H1 (cell line): ENCODE measurements around the gene KRTAP4-5. TPM values are rescaled to one million over a fixed set of nuclear protein-coding genes. Genes with fewer than 3 reads are reported as not detected.

Experiments
- CTCF ChIA-PET: fragments of 300-600 bp; sonication (Branson Sonifier 250); formaldehyde crosslinking; loops from one replicate; lab custom pipeline; 2021; ENCODE audit not compliant: partially characterized antibody; lab: Charles Lee
- POLR2A ChIA-PET: fragments of 300-600 bp; sonication (Branson Sonifier 250); formaldehyde crosslinking; loops from one replicate; lab custom pipeline; 2021; ENCODE audit warnings: inconsistent platforms; ENCODE audit not compliant: partially characterized antibody; lab: Charles Lee
- DNase-seq, 2 experiments: peaks; one replicate each; pipeline versions ENCODE4 v3.0.0 to v3.0.0-alpha.2; 2010 to 2022; ENCODE audit warnings: low spot score in 2 of 2, low read depth in 1 of 2, mixed read lengths in 1 of 2
- FAIRE-seq: peaks from 2 replicates; lab custom pipeline; 2011; peaks lifted over from hg19 to GRCh38; lab: Jason Lieb, UNC
- H2AFZ ChIP-seq: 2 replicates; pipeline ENCODE4 v1.8.1; 2012; ENCODE audit warnings: low read length, inconsistent platforms
- H2AK5ac ChIP-seq: 2 replicates; pipeline ENCODE4 v1.6.1; 2013; ENCODE audit warnings: low read depth, low read length
- H2BK120ac ChIP-seq: replicated peaks from 2 replicates; pipeline ENCODE3; 2013; ENCODE audit warnings: low read depth, low read length, inconsistent platforms
- H2BK12ac ChIP-seq: 2 replicates; pipeline ENCODE4 v1.6.1; 2013; ENCODE audit warnings: low read depth, low read length
- H2BK15ac ChIP-seq: 2 replicates; pipeline ENCODE4 v1.6.1; 2013; ENCODE audit warnings: low read length
- H2BK20ac ChIP-seq: 2 replicates; pipeline ENCODE4 v1.6.1; 2013; ENCODE audit warnings: low read length
- H2BK5ac ChIP-seq: 2 replicates; pipeline ENCODE4 v1.6.1; 2013; ENCODE audit warnings: low read depth, low read length
- H3K14ac ChIP-seq: 2 replicates; pipeline ENCODE4 v1.6.1; 2013; ENCODE audit warnings: inconsistent platforms; ENCODE audit not compliant: insufficient read length
- H3K18ac ChIP-seq: 2 replicates; pipeline ENCODE4 v1.6.1; 2013; ENCODE audit warnings: low read length; ENCODE audit errors: extremely low read depth
- H3K23ac ChIP-seq: 2 replicates; pipeline ENCODE4 v1.6.1; 2013; ENCODE audit warnings: inconsistent platforms; ENCODE audit not compliant: insufficient read length
- H3K23me2 ChIP-seq: 2 replicates; pipeline ENCODE4 v1.6.1; 2013; ENCODE audit warnings: low read depth, low read length
- H3K27ac ChIP-seq: 2 replicates; pipeline ENCODE4 v1.6.1; 2011; ENCODE audit warnings: low read depth, low read length, inconsistent platforms
- H3K27me3 ChIP-seq, 4 experiments: replicated peaks in 1 of 4; 1 replicate in 1 of 4; 2 replicates in 3 of 4; pipeline versions ENCODE4 v1.6.1 to v1.8.1; 2011 to 2013; ENCODE audit warnings: low read length in 3 of 4, mild to moderate bottlenecking in 3 of 4, inconsistent platforms in 2 of 4, mixed read lengths in 2 of 4, moderate library complexity in 1 of 4; ENCODE audit not compliant: control insufficient read depth in 3 of 4, insufficient read depth in 3 of 4; ENCODE audit errors: extremely low read depth in 1 of 4
- H3K36me3 ChIP-seq, 4 experiments: 2 replicates each; pipeline versions ENCODE4 v1.6.1 to v1.8.1; 2011 to 2013; ENCODE audit warnings: mild to moderate bottlenecking in 4 of 4, low read length in 3 of 4, moderate library complexity in 2 of 4, control low read depth in 1 of 4, inconsistent platforms in 1 of 4; ENCODE audit not compliant: insufficient read depth in 4 of 4, control insufficient read depth in 2 of 4
- H3K4ac ChIP-seq: replicated peaks from 2 replicates; pipeline ENCODE3; 2013; ENCODE audit warnings: low read length, low read depth, mixed read lengths, inconsistent platforms; ENCODE audit not compliant: insufficient read length
- H3K4me1 ChIP-seq, 4 experiments: replicated peaks in 1 of 4; 1 replicate in 1 of 4; 2 replicates in 3 of 4; pipeline versions ENCODE4 v1.6.1 to v1.8.1; 2011 to 2013; ENCODE audit warnings: low read length in 3 of 4, inconsistent platforms in 2 of 4, mixed read lengths in 1 of 4; ENCODE audit not compliant: insufficient read depth in 4 of 4, control insufficient read depth in 3 of 4
- H3K4me2 ChIP-seq, 2 experiments: 2 replicates each; pipeline versions ENCODE4 v1.6.1 to v1.8.1; 2011 to 2013; ENCODE audit warnings: low read depth in 2 of 2, low read length in 2 of 2, control low read depth in 1 of 2, inconsistent platforms in 1 of 2, mild to moderate bottlenecking in 1 of 2; ENCODE audit not compliant: insufficient read depth in 1 of 2
- H3K4me3 ChIP-seq, 4 experiments: fragments of 200-600, 300-600 bp in 1 of 4; sonication (generic), shearing (Covaris generic), sonication (Bioruptor Twin) in 1 of 4; 2 replicates each; pipeline versions ENCODE4 v1.5.1 to v1.8.1; 2011 to 2016; ENCODE audit warnings: low read length in 4 of 4, low read depth in 3 of 4, control low read depth in 2 of 4, inconsistent platforms in 2 of 4, mild to moderate bottlenecking in 2 of 4, mixed read lengths in 1 of 4, moderate library complexity in 1 of 4; ENCODE audit not compliant: insufficient read depth in 2 of 4; ENCODE audit errors: extremely low read depth in 1 of 4
- H3K56ac ChIP-seq: replicated peaks from 2 replicates; pipeline ENCODE3; 2013; ENCODE audit warnings: low read depth, mild to moderate bottlenecking, mixed read lengths, low read length, inconsistent platforms; ENCODE audit not compliant: insufficient read length
- H3K79me1 ChIP-seq: 2 replicates; pipeline ENCODE4 v1.6.1; 2013; ENCODE audit warnings: low read depth, low read length, control low read depth
- H3K79me2 ChIP-seq, 2 experiments: 2 replicates each; pipeline versions ENCODE4 v1.6.1 to v1.8.1; 2012 to 2013; ENCODE audit warnings: low read length in 2 of 2, mild to moderate bottlenecking in 2 of 2, inconsistent platforms in 1 of 2; ENCODE audit not compliant: insufficient read depth in 2 of 2, control insufficient read depth in 1 of 2
- H3K9ac ChIP-seq, 4 experiments: replicated peaks in 1 of 4; 1 replicate in 1 of 4; 2 replicates in 3 of 4; pipeline versions ENCODE4 v1.6.1 to v1.8.1; 2011 to 2013; ENCODE audit warnings: low read depth in 3 of 4, low read length in 3 of 4, control low read depth in 2 of 4, mild to moderate bottlenecking in 2 of 4, moderate library complexity in 2 of 4, inconsistent platforms in 1 of 4; ENCODE audit errors: extremely low read depth in 1 of 4
- H3K9me3 ChIP-seq, 2 experiments: 2 replicates each; pipeline versions ENCODE4 v1.6.1 to v1.8.1; 2012 to 2013; ENCODE audit warnings: mild to moderate bottlenecking in 2 of 2, moderate library complexity in 2 of 2, control low read depth in 1 of 2, inconsistent platforms in 1 of 2, low read depth in 1 of 2, low read length in 1 of 2, mixed read lengths in 1 of 2; ENCODE audit not compliant: insufficient read depth in 2 of 2
- H4K20me1 ChIP-seq, 2 experiments: replicated peaks in 1 of 2; 2 replicates each; pipeline versions ENCODE3 to v1.8.1; 2011 to 2013; ENCODE audit warnings: inconsistent platforms in 2 of 2, low read length in 2 of 2, mild to moderate bottlenecking in 1 of 2; ENCODE audit not compliant: insufficient read depth in 2 of 2, control insufficient read depth in 1 of 2
- H4K5ac ChIP-seq: 2 replicates; pipeline ENCODE4 v1.6.1; 2013; ENCODE audit warnings: low read length, low read depth, mixed read lengths, inconsistent platforms; ENCODE audit not compliant: insufficient read length
- H4K8ac ChIP-seq: 2 replicates; pipeline ENCODE4 v1.8.0; 2013; ENCODE audit warnings: mild to moderate bottlenecking, moderate library complexity, low read length, inconsistent platforms; ENCODE audit not compliant: insufficient read depth; ENCODE audit errors: extremely low read depth
- H4K91ac ChIP-seq: replicated peaks from 2 replicates; pipeline ENCODE3; 2013; ENCODE audit warnings: low read length, mixed read lengths, inconsistent platforms; ENCODE audit not compliant: insufficient read length
- ASH2L ChIP-seq: fragments of 200-600, 300-600 bp; sonication (generic); IDR thresholded peaks from one replicate; pipeline ENCODE4 v1.7.1; 2017; ENCODE audit warnings: low read length
- CTBP2 ChIP-seq: IDR thresholded peaks from 2 replicates; pipeline ENCODE4 v1.7.0; 2011; ENCODE audit warnings: borderline replicate concordance, mild to moderate bottlenecking, moderate library complexity, mixed read lengths, low read length; ENCODE audit not compliant: insufficient read depth, insufficient read length
- CTCF ChIP-seq, 3 experiments: IDR thresholded peaks; 1 replicate in 2 of 3; 2 replicates in 1 of 3; pipeline versions ENCODE4 v1.5.1 to v1.6.1; 2011; ENCODE audit warnings: low read length in 3 of 3, mild to moderate bottlenecking in 3 of 3, inconsistent platforms in 2 of 3, low read depth in 1 of 3, moderate library complexity in 1 of 3; ENCODE audit not compliant: insufficient read depth in 1 of 3; ENCODE audit errors: control extremely low read depth in 1 of 3
- GTF2F1 ChIP-seq: IDR thresholded peaks from 2 replicates; pipeline ENCODE4 v1.6.1; 2012; ENCODE audit warnings: low read depth, low read length, improper control_type of control experiment, borderline replicate concordance
- JUN ChIP-seq: IDR thresholded peaks from 2 replicates; pipeline ENCODE4 v1.6.1; 2011; ENCODE audit warnings: low read depth, mild to moderate bottlenecking, improper control_type of control experiment, low read length
- JUND ChIP-seq: IDR thresholded peaks from 2 replicates; pipeline ENCODE4 v1.6.1; 2011; ENCODE audit warnings: mild to moderate bottlenecking, improper control_type of control experiment, low read length
- MAX ChIP-seq: IDR thresholded peaks from 2 replicates; pipeline ENCODE4 v1.6.1; 2012; ENCODE audit warnings: inconsistent platforms
- POU5F1 ChIP-seq: IDR thresholded peaks from 2 replicates; pipeline ENCODE4 v1.6.1; 2011; ENCODE audit warnings: low read depth, mild to moderate bottlenecking, low read length, moderate library complexity
- SIN3A ChIP-seq, 2 experiments: IDR thresholded peaks in 1 of 2; conservative IDR thresholded peaks in 1 of 2; 2 replicates each; pipeline ENCODE4 v1.6.1; 2011 to 2012; ENCODE audit warnings: low read length in 2 of 2, improper control_type of control experiment in 1 of 2, low read depth in 1 of 2, mild to moderate bottlenecking in 1 of 2
- TCF12 ChIP-seq: IDR thresholded peaks from 2 replicates; pipeline ENCODE4 v1.6.1; 2011; ENCODE audit warnings: low read depth, mild to moderate bottlenecking, low read length
- YY1 ChIP-seq: IDR thresholded peaks from 2 replicates; pipeline ENCODE4 v1.6.1; 2011; ENCODE audit warnings: low read depth, mild to moderate bottlenecking, low read length
- ZNF274 ChIP-seq: IDR thresholded peaks from 2 replicates; pipeline ENCODE4 v1.7.0; 2012; ENCODE audit warnings: low read length, borderline replicate concordance; ENCODE audit errors: extremely low read depth
- WGBS, 2 experiments: shearing (Covaris generic) in 1 of 2; methylation state at CpG; one replicate each; pipeline versions ENCODE4 v1.1.6 to v1.1.7; 2013 to 2015; ENCODE audit warnings: low lambda C conversion rate in 2 of 2, mixed read lengths in 2 of 2, inconsistent platforms in 1 of 2, low coverage in 1 of 2, missing lambda C conversion rate in 1 of 2; ENCODE audit not compliant: insufficient replicate concordance in 2 of 2, insufficient coverage in 1 of 2, insufficient read length in 1 of 2; ENCODE audit errors: extremely low coverage in 1 of 2, missing lambda C conversion rate in 1 of 2; 5-methylcytosine and 5-hydroxymethylcytosine counted together
- polyA plus RNA-seq, 7 experiments: library from polyadenylated mRNA; depleted of rRNA in 3 of 7; stranded (reverse) in 5 of 7; unstranded in 2 of 7; fragments of >200 nt in 5 of 7; fragments of 200-250 nt in 2 of 7; gene quantifications; 1 replicate in 5 of 7; 2 replicates in 1 of 7; 4 replicates in 1 of 7; pipeline versions ENCODE4 v1.2.1 to v1.2.3, GENCODE V29; 2011 to 2013; ENCODE audit warnings: missing spikeins in 2 of 7, mixed read lengths in 2 of 7
- total RNA-seq: library from RNA; stranded (reverse); fragmentation: NEBNext Ultra II Directional; extraction: Animal tissue kit (Norgen Biotek cat#: 25700); gene quantifications from 2 replicates; pipeline ENCODE4 v1.2.1, GENCODE V29; 2021

Gene KRTAP4-5
- total and polyA plus RNA-seq, 2 of the 8 experiments (the other 6 are each of a cell fraction or from before 2014, with no cell fraction given): not detected

GRCh38 chr17:41190328-41190727 is 40.7 kb upstream of the KRTAP4-5 start:
- Histone ChIP-seq H4K20me1 (no peaks in the 10 kb centered on the region), H4K5ac (no peak overlapping the region), H3K56ac (no peak overlapping the region), H2BK12ac (no peak overlapping the region), H2AK5ac (no peak overlapping the region), H3K4me1 (no peaks in the 10 kb centered on the region; a peak in 1 of 7 replicates), H3K4ac (no peak overlapping the region), H3K27me3 (no peaks in the 10 kb centered on the region), H3K18ac (no peak overlapping the region), H4K91ac (no peak overlapping the region), H3K27ac (no peak overlapping the region), H3K23ac (no peak overlapping the region), H2AFZ (no peak overlapping the region), H3K79me2 (no peaks in the 10 kb centered on the region), H3K36me3 (no peaks in the 10 kb centered on the region), H3K9ac (no peak overlapping the region), H3K79me1 (no peaks in the 10 kb centered on the region), H2BK5ac (0 out of 2 replicates have a peak overlapping the region, but pooled peaks have one; percentile 8), H3K23me2 (no peaks in the 10 kb centered on the region), H3K14ac (no peak overlapping the region), H2BK120ac (no peak overlapping the region), H3K4me3 (no peak overlapping the region), H3K9me3 (0 out of 4 replicates have a peak, but pooled peaks cover 0 to 3% of the 10 kb centered on the region in 2 experiments), H3K4me2 (no peak overlapping the region), H4K8ac (peak overlapping the region; percentile 35; the same call in 1 of the 2 replicates), H2BK20ac (no peak overlapping the region), H2BK15ac (no peak overlapping the region)
- FAIRE-seq (no peak), DNase-seq (no peak)
- CTCF ChIA-PET: no interaction called here
- WGBS, 2 experiments: 95% methylated on average over 3 of the region's 3 CpGs; no CpG with 5 or more reads in 1 of the 2 experiments
- POLR2A ChIA-PET: no interaction called here
- TF ChIP-seq YY1 (no peak), TCF12 (no peak), GTF2F1 (no peak), ZNF274 (no peak), JUND (no peak), SIN3A (conservative IDR thresholded peaks at IDR 0.05 in 1 of 2, IDR thresholded peaks at IDR 0.05 in 1 of 2; ENCODE audit: low read depth in 1 of 2, low read length in 2 of 2) (no peak), CTBP2 (no peak), JUN (no peak), POU5F1 (no peak), CTCF (IDR thresholded peaks at IDR 0.05; ENCODE audit: control extremely low read depth in 1 of 3, insufficient read depth in 1 of 3, low read depth in 1 of 3, low read length in 3 of 3) (no peak), ASH2L (no peak), MAX (no peak)
